Superior temporal gyrus (tissue), 1 donor: Measurements from ENCODE around the gene DDC.
"Not testable (repeated sequence)": the region's sequence is repeated elsewhere in the genome, so short reads cannot be mapped to it uniquely, and the experiment has no call there.

Experiments used
- DNase-seq: peaks from one replicate; pipeline ENCODE4 v3.0.0-alpha.2; 2016; ENCODE audit errors: extremely low spot score

Gene DDC

GRCh38 chr7:50589364-50589763 is 24.2 kb upstream of the DDC start:
- no peak for DNase-seq

GRCh38 chr7:50588937-50589336 is 23.7 kb upstream of the DDC start:
- DNase-seq = no peak

- no peak for DNase-seq
Observed at GRCh38 chr7:50587737-50588136, 22.5 kb upstream of the DDC start.

GRCh38 chr7:50584793-50585408 is 19.7 kb upstream of the DDC start:
- DNase-seq = no peak

GRCh38 chr7:50584386-50584785 is 19.2 kb upstream of the DDC start:
- DNase-seq = no peak

GRCh38 chr7:50583295-50583694 is 18.1 kb upstream of the DDC start:
- not testable (repeated sequence) for DNase-seq

- DNase-seq = not testable (repeated sequence)
Observed at GRCh38 chr7:50582271-50582670, 17.1 kb upstream of the DDC start.

- not testable (repeated sequence) for DNase-seq
Observed at GRCh38 chr7:50580666-50581065, 15.5 kb upstream of the DDC start.

- no peak for DNase-seq
Observed at GRCh38 chr7:50580057-50580456, 14.9 kb upstream of the DDC start.

- not testable (repeated sequence) for DNase-seq
Observed at GRCh38 chr7:50578105-50578504, 12.9 kb upstream of the DDC start.

- DNase-seq = no peak
Observed at GRCh38 chr7:50577569-50577968, 12.4 kb upstream of the DDC start.

- DNase-seq = not testable (repeated sequence)
Observed at GRCh38 chr7:50576388-50576787, 11.2 kb upstream of the DDC start.

- DNase-seq = no peak
Observed at GRCh38 chr7:50567715-50568261, 2.6 kb upstream of the DDC start.

GRCh38 chr7:50565977-50566376 is 772 bp upstream of the DDC start:
- no peak for DNase-seq

GRCh38 chr7:50565559-50565916 is 333 bp upstream of the DDC start:
- no peak for DNase-seq

- DNase-seq = no peak
Observed at GRCh38 chr7:50564171-50564570, 1.0 kb downstream of the DDC start.

- DNase-seq = no peak
Observed at GRCh38 chr7:50562136-50562535, 3.1 kb downstream of the DDC start.

GRCh38 chr7:50560865-50561351 is 4.3 kb downstream of the DDC start:
- no peak for DNase-seq

GRCh38 chr7:50559881-50560280 is 5.3 kb downstream of the DDC start:
- DNase-seq = no peak

- no peak for DNase-seq
Observed at GRCh38 chr7:50558294-50559053, 6.7 kb downstream of the DDC start.

- DNase-seq = no peak
Observed at GRCh38 chr7:50557099-50557498, 8.1 kb downstream of the DDC start.

GRCh38 chr7:50556247-50556991 is 8.8 kb downstream of the DDC start:
- no peak for DNase-seq
